Activated T-helper 1 cell treated with anti-CD3 and anti-CD28 coated beads, Interleukin-12 subunit alpha, Interleukin-12 subunit beta, Interleukin-2, Interleukin-4 antibody, amounts not matched to agents 30 ng/mL and 10 ng/mL and 1 ng/mL, durations not matched to agents 14 hours and 24 hours and 36 hours (primary cell): ENCODE measurements around the gene TRA2B. TPM values are rescaled to one million over a fixed set of nuclear protein-coding genes. Genes with fewer than 3 reads are reported as not detected.

ENCODE experiments used
- DNase-seq: peaks from one replicate; pipeline ENCODE4 v3.0.0; 2021; ENCODE audit warnings: low spot score
- H3K27ac Mint-ChIP-seq: one replicate; pipeline ENCODE4 v1.8.0; 2021; ENCODE audit warnings: mild to moderate bottlenecking, mixed read lengths
- H3K27me3 Mint-ChIP-seq: one replicate; pipeline ENCODE4 v1.8.0; 2022; ENCODE audit warnings: mild to moderate bottlenecking, moderate library complexity, mixed read lengths; ENCODE audit not compliant: insufficient read depth
- H3K36me3 Mint-ChIP-seq: one replicate; pipeline ENCODE4 v1.8.0; 2021; ENCODE audit warnings: low read depth, mixed read lengths
- H3K4me1 Mint-ChIP-seq: one replicate; pipeline ENCODE4 v1.8.0; 2021; ENCODE audit warnings: low read depth, mixed read lengths
- H3K4me3 Mint-ChIP-seq: one replicate; pipeline ENCODE4 v1.8.0; 2021; ENCODE audit warnings: mild to moderate bottlenecking, moderate library complexity, mixed read lengths
- H3K9me3 Mint-ChIP-seq: one replicate; pipeline ENCODE4 v1.8.0; 2021; ENCODE audit warnings: mixed read lengths
- intact Hi-C: fragments of 100-400 bp; cut with micrococcal nuclease; formaldehyde crosslinking; loops from one replicate; pipeline ENCODE4 v1.15.1; 2024
- total RNA-seq: library from RNA; stranded (reverse); gene quantifications from 2 replicates; pipeline ENCODE4 v1.2.3, GENCODE V29; 2022

TRA2B gene
- total RNA-seq, 1 donor from 2014 or later: 279 TPM

- Mint-ChIP-seq H3K9me3 (no peaks in the 10 kb centered on the region), H3K4me3 (no peak overlapping the region), H3K27ac (no peak overlapping the region), H3K36me3 (no peaks in the 10 kb centered on the region), H3K4me1 (no peaks in the 10 kb centered on the region), H3K27me3 (peaks cover 3% of the 10 kb centered on the region)
- intact Hi-C loops: no loop called here
- no peak for DNase-seq
These were observed 63.7 kb downstream of the TRA2B start for GRCh38 chr3:185874119-185874518.

DNA sequence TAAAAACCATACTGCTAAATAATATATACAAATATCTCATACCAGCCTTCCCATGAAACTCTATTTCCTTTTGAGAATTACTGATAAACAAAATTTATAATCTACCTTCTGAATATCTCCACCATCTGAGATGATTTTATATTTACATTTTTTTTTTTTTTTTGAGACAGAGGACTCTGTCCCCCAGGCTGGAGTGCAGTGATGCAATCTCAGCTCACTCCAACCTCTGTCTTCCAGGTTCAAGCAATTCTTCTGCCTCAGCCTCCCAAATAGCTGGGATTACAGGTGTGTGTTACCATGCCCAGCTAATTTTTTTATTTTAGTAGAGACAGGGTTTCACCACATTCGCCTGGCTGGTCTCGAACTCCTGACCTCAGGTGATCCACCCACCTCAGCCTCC, 70.2 kb downstream of the TRA2B start:
- DNase-seq: no peak
- Mint-ChIP-seq H3K27ac (no peak overlapping the region), H3K36me3 (no peaks in the 10 kb centered on the region), H3K4me3 (no peak overlapping the region), H3K9me3 (no peaks in the 10 kb centered on the region), H3K27me3 (peaks cover 18% of the 10 kb centered on the region), H3K4me1 (no peaks in the 10 kb centered on the region)
- intact Hi-C loops: no loop called here

GRCh38 chr3:185866995-185867394, 70.8 kb downstream of the TRA2B start:
- no peak overlapping the region for H3K4me3 Mint-ChIP-seq
- no peak for DNase-seq

GRCh38 chr3:185866555-185866954, 71.3 kb downstream of the TRA2B start:
- DNase-seq: no peak
- Mint-ChIP-seq H3K4me1 (no peaks in the 10 kb centered on the region), H3K27me3 (peaks cover 17% of the 10 kb centered on the region), H3K4me3 (no peak overlapping the region), H3K36me3 (no peaks in the 10 kb centered on the region), H3K9me3 (no peaks in the 10 kb centered on the region), H3K27ac (no peak overlapping the region)
- intact Hi-C loops: no loop called here

More at GRCh38 chr3:185866995-185867394, 70.8 kb downstream of the TRA2B start:
- H3K4me1 Mint-ChIP-seq: no peaks in the 10 kb centered on the region
- intact Hi-C loops: no loop called here
- H3K9me3 Mint-ChIP-seq: no peaks in the 10 kb centered on the region
- H3K27ac Mint-ChIP-seq: no peak overlapping the region
- no peaks in the 10 kb centered on the region for H3K36me3 Mint-ChIP-seq
- H3K27me3 Mint-ChIP-seq: peaks cover 18% of the 10 kb centered on the region

Other genes with a start within 250 kb of the TRA2B start
- 0.42 and 0.62 TPM in 2 replicates for gene IGF2BP2, start 113.0 kb downstream of the TRA2B start, total RNA-seq
- 3.3 and 3.6 TPM in 2 replicates for gene ETV5, start 171.1 kb upstream of the TRA2B start, total RNA-seq